Liver (tissue), 3 donors: ENCODE results near the gene ZNF45.

Experiments
- CTCF ChIP-seq: fragments of 150-350 bp; IDR thresholded peaks from 2 replicates; pipeline ENCODE4 v1.5.1; 2017; ENCODE audit warnings: improper control_type of control experiment, low read depth, low read length; ENCODE audit not compliant: missing input control
- FOXA2 ChIP-seq: IDR thresholded peaks from 2 replicates; pipeline ENCODE4 v1.6.1; 2016; ENCODE audit warnings: antibody characterized with exemption
- GABPA ChIP-seq, 2 donors: IDR thresholded peaks in 1 of 2; conservative IDR thresholded peaks in 1 of 2; 2 replicates each; pipeline ENCODE4 v1.6.1; 2016; ENCODE audit warnings: antibody characterized with exemption in 2 of 2, mild to moderate bottlenecking in 1 of 2, moderate library complexity in 1 of 2
- HNF4A ChIP-seq, 2 donors: conservative IDR thresholded peaks; 2 replicates each; pipeline ENCODE4 v1.6.1; 2016; ENCODE audit warnings: antibody characterized with exemption in 2 of 2, mild to moderate bottlenecking in 2 of 2
- JUND ChIP-seq, 2 donors: IDR thresholded peaks; 2 replicates each; pipeline ENCODE4 v1.6.1; 2016; ENCODE audit warnings: antibody characterized with exemption in 2 of 2
- RAD21 ChIP-seq, 2 donors: IDR thresholded peaks; 2 replicates each; pipeline ENCODE4 v1.6.1; 2016; ENCODE audit warnings: antibody characterized with exemption in 2 of 2, mild to moderate bottlenecking in 2 of 2
- SP1 ChIP-seq: IDR thresholded peaks from 2 replicates; pipeline ENCODE4 v1.6.1; 2018; ENCODE audit warnings: antibody characterized with exemption, mild to moderate bottlenecking
- TAF1 ChIP-seq: conservative IDR thresholded peaks from 2 replicates; pipeline ENCODE4 v1.6.1; 2016; ENCODE audit warnings: antibody characterized with exemption, mild to moderate bottlenecking
- YY1 ChIP-seq: IDR thresholded peaks from 2 replicates; pipeline ENCODE4 v1.6.1; 2016; ENCODE audit warnings: antibody characterized with exemption, mild to moderate bottlenecking
- ZBTB33 ChIP-seq: IDR thresholded peaks from 2 replicates; pipeline ENCODE4 v1.6.1; 2016; ENCODE audit warnings: antibody characterized with exemption
- TF ChIP-seq, protein P1 (sequence below): IDR thresholded peaks from 2 replicates; pipeline ENCODE4 v1.6.1; 2016; ENCODE audit warnings: antibody characterized with exemption
- TF ChIP-seq, protein P2 (sequence below): IDR thresholded peaks from 2 replicates; pipeline ENCODE4 v1.6.1; 2016; ENCODE audit warnings: antibody characterized with exemption, mild to moderate bottlenecking
- donor health status: healthy.
- donor health status: healthy.

DNA sequence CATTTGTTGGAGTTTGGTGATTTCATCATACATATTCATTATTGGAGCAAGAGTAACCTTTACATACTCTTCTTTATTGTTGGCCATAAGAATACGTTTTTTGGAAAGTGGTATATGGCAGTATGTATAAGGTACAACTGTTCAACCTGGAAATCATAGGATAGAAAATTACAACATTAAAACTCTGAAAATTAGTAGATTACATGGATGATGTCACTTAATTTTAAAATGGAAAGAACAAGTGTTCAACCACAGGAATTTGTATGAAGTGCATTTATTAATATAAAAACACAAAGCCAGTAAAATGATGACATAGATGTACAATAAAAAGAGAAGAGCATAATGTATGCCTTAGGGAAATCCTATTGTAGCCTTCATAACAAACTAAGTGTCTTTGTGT, 41.6 kb upstream of the ZNF45 start:
- TF ChIP-seq CTCF (no peak), FOXA2 (no peak), RAD21 (IDR thresholded peaks at IDR 0.05) (no peak), TAF1 (no peak), ZBTB33 (no peak), GABPA (IDR thresholded peaks at IDR 0.05 in 1 of 2, conservative IDR thresholded peaks at IDR 0.05 in 1 of 2) (no peak), YY1 (no peak), SP1 (no peak), JUND (IDR thresholded peaks at IDR 0.05) (no peak), HNF4A (conservative IDR thresholded peaks at IDR 0.05) (no peak)
- TF ChIP-seq, protein P1, sequence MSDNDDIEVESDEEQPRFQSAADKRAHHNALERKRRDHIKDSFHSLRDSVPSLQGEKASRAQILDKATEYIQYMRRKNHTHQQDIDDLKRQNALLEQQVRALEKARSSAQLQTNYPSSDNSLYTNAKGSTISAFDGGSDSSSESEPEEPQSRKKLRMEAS, result no peak
- TF ChIP-seq, protein P2, sequence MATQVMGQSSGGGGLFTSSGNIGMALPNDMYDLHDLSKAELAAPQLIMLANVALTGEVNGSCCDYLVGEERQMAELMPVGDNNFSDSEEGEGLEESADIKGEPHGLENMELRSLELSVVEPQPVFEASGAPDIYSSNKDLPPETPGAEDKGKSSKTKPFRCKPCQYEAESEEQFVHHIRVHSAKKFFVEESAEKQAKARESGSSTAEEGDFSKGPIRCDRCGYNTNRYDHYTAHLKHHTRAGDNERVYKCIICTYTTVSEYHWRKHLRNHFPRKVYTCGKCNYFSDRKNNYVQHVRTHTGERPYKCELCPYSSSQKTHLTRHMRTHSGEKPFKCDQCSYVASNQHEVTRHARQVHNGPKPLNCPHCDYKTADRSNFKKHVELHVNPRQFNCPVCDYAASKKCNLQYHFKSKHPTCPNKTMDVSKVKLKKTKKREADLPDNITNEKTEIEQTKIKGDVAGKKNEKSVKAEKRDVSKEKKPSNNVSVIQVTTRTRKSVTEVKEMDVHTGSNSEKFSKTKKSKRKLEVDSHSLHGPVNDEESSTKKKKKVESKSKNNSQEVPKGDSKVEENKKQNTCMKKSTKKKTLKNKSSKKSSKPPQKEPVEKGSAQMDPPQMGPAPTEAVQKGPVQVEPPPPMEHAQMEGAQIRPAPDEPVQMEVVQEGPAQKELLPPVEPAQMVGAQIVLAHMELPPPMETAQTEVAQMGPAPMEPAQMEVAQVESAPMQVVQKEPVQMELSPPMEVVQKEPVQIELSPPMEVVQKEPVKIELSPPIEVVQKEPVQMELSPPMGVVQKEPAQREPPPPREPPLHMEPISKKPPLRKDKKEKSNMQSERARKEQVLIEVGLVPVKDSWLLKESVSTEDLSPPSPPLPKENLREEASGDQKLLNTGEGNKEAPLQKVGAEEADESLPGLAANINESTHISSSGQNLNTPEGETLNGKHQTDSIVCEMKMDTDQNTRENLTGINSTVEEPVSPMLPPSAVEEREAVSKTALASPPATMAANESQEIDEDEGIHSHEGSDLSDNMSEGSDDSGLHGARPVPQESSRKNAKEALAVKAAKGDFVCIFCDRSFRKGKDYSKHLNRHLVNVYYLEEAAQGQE, result no peak
